Renal cortical epithelial cell (primary cell): Measurements from ENCODE around the gene ZSWIM6. TPM values are rescaled to one million over a fixed set of nuclear protein-coding genes. Genes with fewer than 3 reads are reported as not detected.
A peak's percentile ranks its signal among the peaks of the same experiment; 100 is the strongest.

Experiments used
- DNase-seq: peaks from one replicate; pipeline ENCODE4 v3.0.0-alpha.2; 2011; ENCODE audit warnings: low read depth
- total RNA-seq: library from RNA; depleted of rRNA; stranded (reverse); fragments of >200 nt; gene quantifications from 2 replicates; pipeline ENCODE4 v1.2.3, GENCODE V29; 2014

The ZSWIM6 gene
- total RNA-seq, 1 donor from 2014 or later: 20.7 TPM

DNA sequence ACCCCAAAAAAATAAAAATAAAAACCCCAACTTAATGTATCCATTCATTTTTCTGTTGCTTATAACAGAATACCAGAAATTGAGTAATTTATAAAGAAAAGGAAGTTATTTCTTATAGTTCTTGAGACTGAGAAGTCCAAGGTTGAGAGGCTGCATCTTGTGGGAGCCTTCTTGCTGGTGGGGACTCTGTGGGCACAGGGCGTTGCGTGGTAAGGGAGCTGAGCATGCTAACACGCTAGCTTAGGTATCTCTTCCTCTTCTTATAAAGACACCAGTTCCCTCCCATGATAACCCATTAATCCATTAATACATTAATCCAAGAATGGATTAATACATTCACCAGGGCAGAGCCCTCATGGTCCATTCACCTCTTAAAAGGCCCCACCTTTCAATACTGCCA, 150.9 kb downstream of the ZSWIM6 start:
- no peak for DNase-seq

DNA sequence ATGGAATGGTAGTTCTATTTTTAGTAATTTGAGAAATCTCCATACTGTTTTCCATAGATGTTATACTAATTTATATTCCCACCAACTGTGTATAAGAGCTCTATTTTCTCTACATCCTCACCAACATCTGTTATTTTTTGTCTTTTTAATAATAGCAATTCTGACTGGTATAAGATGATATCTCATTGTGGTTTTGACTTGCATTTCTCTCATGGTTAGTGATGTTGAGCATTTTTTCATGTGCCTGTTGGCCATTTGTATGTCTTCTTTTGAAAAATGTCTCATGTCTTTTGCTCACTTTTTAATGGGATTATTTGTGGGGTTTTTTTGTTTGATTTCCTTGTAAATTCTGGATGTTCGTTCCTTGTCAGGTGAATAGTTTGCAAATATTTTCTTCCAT, 154.4 kb downstream of the ZSWIM6 start:
- no peak for DNase-seq

DNA sequence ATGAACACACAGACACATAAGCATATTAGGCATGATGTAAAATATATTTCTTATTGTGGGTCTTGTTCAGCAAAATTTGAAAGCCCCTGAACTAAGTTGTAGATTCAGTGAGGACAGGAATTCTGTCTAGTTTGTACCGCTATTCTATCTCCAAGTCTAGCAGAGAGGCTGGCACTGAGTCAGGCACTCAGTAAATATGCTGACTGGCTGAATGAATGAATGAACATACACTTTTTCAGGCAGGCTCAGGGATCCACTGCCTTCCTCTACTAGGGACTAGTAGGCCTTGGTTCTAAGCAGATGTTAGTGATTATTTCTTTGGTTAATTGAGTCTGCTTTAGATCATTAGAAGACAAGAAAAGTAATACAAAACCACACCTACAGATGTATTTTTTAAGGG, 157.5 kb downstream of the ZSWIM6 start:
- no peak for DNase-seq

DNA sequence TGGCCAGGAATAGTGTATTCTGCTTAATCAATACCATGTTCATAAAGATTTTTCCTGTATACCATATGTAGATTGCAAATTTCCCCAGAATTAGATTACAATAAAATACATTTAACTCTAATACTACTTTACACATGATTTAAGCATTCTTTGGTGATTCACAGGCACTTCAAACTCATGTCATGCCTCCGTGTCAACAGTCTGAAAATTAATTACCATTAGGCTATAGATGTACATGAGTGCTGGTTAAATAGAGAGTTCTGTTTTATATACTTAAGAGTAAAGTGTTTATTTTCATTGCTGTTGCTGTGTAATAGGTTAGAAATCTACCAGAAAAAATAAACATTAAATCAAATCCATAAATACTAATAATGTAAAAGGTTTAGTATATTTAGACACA, 159.8 kb downstream of the ZSWIM6 start:
- no peak for DNase-seq

DNA sequence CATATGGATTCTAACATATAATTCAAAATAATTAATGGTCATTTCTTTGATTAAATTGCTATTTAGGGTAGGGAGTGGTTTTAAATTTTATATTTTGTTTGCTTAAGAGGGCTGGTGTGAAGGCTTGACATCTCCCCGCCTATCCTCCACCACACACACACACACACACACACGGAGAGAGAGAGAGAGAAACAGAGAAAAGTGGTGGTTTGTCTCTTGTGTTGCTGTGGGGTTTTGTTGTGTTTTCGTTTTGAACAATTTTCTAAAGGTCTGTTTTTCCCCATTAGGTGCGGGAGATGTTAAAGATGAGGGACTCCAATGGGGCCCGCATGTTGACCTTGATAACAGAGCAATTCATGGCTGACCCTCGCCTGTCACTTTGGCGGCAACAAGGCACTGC, 161.9 kb downstream of the ZSWIM6 start:
- no peak for DNase-seq

DNA sequence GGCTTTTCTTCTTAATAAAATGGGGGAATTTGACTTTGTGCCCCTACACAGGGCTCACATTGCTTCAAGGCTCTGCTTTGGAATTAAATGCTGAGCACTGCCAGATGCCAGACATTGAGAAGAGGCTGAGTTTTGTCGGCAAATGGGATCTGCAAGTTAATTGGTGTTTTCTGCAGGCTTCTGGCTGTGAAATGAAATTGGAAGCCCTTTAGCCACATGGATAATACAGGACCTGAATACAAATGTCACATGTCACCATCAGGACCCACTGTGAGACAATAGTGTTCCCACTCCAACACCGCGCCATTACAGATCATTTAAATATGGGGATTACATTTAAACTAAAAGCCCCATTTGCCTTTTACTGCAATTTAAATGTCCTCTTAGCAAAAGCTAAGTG, 164.4 kb downstream of the ZSWIM6 start:
- no peak for DNase-seq

DNA sequence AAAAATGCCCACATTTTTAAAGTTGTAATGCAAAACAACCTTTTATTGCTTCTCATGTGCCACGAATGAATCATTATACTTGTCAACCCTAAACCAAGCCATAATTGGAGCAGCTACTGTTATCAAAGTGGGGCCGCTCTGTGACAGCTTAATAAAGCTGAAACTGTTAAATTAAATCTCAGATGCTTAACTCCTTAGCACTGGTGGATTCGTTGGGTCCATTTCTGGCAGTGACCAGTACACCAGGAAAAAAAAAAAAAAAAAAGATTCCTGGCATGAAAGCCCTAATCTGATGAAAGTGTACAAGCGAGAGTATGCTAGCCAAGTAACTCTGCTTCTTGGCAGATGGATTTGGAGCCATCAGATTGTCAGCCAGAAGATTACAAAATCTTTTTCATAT, 164.8 kb downstream of the ZSWIM6 start:
- DNase-seq: no peak

DNA sequence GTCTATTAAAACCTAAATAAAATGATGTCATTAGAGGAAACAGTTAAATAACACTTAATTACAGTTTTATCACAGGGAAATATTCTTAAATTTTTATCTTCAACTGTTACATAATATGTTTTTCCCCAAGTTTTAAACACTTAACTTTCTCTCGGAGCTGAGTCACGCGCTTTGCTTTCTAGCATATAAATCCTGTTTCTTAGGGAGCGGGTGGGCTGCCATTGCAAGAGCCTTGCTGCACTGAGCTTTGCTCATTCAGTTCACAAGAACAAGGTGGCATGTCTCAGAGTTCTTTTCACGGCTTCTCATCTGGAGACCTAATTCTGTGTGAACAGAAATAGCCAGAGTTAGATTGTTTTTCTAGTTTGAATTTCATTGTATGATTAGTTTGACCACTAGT, 166.1 kb downstream of the ZSWIM6 start:
- DNase-seq: peak; percentile 18

DNA sequence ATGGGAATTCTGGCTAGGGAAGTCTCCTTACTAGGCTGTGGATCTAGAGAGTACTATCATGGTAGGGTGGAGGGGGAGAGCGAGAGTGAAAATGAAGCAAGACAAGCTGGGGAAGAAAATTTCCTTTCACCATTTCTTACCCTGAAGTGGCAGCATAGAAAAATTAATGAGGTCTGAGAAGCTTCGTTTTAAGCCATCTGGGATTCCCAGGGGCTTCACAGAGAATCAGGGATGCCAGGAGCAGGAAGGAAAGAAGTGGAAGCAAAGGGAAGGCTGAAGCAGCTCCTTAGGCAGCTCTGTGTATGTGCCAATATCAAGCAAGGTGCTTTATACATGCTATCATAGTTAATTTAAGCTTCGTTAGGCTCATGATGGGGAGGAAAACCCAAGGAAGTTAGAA, 169.9 kb downstream of the ZSWIM6 start:
- DNase-seq: no peak

DNA sequence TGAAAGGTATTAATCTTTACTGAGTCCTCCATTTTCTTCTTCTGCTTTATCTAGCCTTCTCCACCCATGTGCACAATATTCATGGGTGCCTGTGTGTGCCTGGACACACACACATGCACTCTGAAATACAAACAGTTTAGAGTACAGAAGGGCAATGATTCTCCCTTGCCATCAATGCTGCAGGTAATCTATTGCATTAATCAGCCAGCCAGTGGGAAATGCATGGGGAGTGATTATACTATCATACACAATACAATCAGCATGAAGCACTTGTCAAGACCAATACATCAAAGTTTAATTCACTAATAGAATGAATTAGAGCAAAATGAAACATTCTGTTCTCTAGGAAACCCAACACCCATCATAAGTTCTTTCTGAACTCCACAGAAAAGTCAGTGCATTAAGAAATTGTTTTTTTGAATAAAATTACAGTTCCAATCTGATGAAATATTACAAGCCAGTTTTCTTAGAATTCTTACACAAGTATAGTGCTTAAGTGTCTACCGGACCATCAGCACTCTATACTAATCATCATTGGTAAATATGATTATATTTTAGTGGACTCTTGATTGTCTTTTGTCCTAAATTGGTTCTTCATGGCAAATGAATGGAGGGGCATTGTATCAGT, 172.2 kb downstream of the ZSWIM6 start:
- no peak for DNase-seq

DNA sequence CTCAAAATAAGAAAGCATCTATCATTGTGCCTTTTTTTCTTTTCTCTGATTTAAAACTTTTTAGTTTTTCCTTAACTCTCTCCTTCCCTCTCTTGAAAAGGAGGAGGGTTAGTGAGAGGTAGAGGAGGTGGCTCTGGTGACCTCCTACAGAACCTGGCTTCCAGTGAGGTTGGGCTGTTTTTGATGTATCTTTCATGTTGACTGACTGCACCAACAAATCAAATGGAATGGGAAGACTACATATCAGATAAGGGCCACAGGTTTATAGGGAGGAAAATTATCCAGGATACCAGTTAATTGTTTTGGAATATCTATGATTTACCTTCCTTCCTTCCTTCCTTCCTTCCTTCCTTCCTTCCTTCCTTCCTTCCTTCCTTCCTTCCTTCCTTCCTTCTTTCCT, 173.2 kb downstream of the ZSWIM6 start:
- DNase-seq: no peak

DNA sequence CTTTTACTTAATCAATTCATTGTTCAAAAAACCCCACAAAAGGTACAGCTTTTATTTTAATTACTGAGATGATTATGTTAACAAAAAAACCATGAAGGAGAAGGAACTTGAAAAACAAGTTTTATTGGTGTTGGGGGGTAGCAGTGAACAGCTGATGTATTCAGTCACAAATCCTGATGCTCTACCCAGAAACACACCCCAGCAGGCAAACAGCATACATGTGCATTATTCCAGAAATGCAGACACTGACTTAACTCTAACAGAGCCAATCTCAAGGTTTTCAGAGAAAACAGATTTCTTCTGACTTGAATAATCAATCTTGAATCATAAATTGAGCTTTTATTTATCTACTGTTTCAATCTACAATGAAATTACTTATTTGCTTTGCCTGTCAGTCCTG, 175.2 kb downstream of the ZSWIM6 start:
- DNase-seq: no peak

DNA sequence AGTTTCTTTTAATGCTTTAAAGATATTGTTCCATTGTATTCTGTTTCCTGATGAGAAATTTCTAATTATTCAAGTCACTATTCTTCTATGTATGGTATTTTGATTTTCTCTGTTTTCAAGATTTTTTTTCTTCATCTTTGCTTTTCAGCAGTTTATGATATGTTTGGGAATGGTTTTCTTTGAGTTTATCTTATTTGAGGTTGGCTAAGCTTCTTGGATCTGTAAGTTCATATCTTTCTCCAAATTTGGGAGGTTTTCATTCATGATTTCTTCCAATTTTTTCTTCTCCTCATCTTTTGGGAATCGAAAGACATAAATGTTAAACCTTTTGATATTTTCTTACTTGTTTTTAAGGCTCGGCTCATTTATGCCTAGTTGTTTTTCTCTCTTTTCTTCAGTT, 184.9 kb downstream of the ZSWIM6 start:
- DNase-seq: no peak

DNA sequence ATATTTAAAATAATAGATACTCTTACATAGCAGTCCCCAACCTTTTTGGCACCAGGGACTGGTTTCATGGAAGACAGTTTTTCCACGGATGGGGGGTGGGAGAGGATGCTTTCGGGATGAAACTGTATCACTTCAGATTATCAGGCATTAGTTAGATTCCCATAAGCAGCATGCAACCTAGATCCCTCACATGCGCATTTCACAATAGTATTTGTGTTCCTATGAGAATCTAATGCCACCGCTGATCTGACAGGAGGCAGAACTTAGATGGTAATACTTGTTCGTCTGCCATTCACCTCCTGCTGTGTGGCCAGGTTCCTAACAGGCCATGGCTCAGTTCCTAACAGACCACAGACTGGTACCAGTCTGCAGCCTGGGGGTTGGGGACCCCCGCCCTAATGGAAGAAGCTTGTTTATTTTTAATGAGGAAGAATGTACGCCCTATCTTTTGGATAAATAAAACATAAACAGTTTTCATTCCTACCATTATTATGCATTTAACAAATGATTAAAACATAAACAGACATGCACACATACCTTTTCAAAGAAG, 187.7 kb downstream of the ZSWIM6 start:
- DNase-seq: no peak

DNA sequence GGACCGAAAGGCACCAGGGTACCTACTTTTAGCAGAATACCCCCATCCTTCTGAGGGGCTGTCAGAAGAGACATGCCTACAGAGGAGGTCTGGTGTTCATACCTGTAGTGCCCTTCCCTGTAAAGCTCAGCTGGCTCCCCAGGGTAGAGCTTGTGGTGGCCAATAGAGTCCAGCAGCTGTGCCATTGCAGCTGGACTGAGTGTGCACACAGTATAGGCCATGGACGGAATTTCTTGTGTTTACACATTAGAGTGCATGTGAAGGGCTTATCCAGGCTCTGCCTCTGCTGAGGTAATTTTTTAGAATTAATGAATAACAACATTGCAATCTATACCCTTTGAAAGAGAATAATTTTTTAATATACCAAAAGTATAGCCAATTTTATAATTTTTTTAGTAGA, 191.0 kb downstream of the ZSWIM6 start:
- DNase-seq: no peak

DNA sequence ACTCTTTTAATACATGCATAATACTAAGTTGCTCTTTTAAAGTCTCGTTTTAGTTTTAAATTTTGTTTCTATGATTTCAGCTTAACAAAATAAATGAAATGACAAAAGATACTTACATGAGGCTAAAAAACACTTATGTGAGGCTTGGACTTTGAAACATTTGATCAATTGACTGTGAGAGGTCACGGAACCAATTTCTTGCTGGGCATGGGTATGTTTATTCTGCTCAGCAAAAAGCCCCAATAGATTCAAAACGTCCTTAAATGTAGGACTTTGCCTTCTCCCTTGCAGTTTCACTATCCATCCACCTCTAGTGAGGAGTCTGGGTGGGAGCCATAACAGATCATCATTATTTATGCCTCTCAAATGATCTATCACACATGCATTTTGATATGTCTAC, 191.9 kb downstream of the ZSWIM6 start:
- DNase-seq: no peak

DNA sequence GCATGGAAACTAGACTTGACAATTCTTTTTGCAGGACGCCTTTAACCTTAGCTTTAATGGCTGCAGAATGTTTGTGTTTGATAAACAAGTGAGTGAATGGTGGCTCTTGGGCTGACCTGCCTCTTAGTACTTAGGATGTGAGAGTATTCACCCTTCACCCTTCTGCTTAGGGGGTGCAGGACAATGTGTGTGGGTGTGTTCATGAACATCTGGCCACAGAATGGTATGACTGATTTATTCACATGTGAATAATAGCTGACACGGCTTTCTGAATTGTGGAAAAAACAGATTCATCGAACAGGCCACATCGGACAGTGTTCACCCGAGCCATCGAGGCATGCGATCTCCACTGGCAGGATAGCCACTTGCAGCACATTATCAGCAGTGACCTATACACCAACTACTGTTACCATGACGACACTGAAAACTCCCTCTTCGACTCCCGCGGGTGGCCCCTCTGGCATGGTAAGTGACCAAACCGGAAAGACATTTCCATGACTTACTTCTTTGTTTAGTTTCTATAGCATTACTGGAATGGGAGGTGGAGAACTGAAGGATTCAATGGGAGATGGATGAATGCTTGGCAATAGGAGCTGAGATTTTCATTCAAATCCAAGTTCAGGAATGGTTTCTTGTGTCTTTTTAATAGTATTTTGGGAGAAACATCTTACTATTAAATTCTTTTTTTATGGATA, 193.6 kb downstream of the ZSWIM6 start:
- DNase-seq: no peak

DNA sequence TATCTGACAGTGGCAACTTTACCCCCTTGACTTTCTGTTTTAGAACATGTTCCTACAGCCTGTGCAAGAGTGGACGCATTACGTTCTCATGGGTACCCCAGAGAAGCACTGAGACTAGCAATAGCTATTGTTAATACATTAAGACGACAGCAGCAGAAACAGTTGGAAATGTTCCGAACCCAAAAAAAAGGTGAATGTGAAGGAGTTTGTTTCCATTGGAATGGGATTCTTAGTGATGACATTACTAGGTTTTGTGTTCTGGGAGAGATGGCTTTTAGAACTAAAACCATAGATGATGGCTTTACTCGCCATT, 194.1 kb downstream of the ZSWIM6 start:
- no peak for DNase-seq

DNA sequence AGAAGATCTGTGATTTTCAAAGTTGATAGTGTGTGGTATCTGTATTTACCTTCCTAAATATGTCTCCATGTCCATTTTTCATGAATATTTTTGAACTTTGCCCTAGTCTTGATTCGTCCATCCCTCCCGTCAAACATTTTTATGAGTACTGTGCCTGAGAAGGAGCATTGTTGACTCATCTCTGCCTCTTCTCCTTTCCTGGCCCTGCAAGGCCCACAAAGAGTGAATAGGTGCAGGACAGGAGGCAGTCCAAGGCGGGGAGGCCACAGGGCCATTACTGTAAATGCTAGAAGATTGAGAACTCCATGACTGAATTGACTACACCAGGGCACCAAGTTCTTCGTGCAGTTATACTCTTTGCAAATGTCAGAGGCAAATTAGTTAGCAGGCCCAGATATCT, 200.9 kb downstream of the ZSWIM6 start:
- DNase-seq: no peak

DNA sequence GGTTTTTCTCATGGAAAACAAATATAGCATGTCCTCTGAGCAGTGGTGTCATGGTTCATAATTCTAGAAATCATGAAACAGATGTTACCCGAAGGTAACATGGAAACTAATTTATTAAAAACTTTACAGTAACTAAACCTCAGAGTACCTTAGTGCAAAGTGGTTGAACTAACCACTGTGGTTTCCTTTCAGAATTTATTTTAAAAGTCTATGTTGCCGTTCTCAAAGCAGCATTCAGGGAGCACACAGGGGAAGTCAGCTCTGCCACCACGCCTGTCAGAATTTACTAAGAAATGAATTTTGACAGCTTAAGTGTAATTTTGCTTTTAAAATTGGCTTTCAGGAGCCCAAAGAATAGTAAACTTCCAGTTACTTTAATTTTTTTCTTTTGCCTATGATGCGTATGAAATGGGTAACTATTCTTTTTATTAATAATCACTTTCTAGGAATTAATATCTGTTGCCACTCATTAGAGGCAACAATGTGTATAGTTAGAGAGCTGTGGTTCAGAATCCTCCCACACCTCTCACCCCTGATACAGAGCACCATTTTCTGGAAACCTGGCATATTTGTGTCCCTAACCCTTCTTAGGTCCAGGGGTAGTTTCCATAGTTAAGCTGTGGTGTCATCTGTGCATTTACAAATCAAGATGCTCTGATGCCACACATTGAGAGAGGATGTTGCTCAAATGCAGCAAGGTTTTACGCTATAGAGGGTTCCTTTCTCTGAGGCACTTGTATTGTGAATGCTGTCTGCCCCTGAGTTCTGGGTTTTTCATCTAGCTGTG, 202.6 kb downstream of the ZSWIM6 start:
- DNase-seq: no peak

DNA sequence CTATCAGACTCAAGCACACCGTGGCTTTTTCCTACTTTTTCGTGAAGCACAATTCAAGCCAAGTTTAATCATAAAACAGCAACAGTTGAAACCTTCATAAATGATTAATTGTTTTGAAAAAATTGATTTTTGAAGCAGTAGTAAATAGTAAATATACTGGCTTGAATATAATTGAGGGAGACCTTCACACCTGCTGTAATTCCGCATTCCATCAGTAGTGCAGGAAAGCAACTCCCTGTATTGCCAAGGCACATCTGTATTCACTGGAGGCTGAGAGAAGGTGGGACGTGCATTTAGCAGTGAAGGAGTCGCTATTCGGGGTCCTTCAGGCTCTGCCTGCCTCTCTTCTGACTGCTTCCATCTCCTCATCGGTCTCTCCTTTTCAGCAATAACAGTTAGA, 203.8 kb downstream of the ZSWIM6 start:
- no peak for DNase-seq

DNA sequence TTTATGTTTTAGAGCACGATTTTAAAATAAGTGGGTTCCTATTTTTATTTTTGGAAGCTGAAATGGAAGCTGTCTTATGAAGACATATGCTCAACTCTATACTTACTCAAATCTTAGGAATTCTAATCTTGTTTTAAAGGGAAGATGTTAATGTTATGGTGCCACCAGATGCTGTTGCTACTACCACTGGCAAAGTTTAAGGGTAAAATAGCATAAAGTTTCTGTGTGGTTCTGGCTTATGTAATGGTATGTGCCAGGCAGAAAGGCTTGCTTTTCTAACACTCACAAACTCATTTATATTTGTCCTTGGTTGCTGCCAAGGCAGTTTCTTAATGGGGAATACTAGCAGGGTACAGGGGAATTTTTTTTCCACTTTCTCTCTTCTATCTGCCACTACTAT, 204.9 kb downstream of the ZSWIM6 start:
- DNase-seq: no peak
